PC-3 (cell line): ENCODE data around the gene SH3RF1. TPM values are rescaled to one million over a fixed set of nuclear protein-coding genes. Genes with fewer than 3 reads are reported as not detected.

Experiments
- ATAC-seq: fragments of 200-7000 bp; cut with Tn5 transposase; 2 replicates; pipeline ENCODE4 v1.9.1; 2020; ENCODE audit warnings: mild to moderate bottlenecking, moderate library complexity
- BruUV-seq: library from RNA; stranded (reverse); fragments of 400-500 nt; replicated peaks from 2 replicates; lab custom pipeline; 2021; lab: Mats Ljungman, UMichigan
- CTCF ChIA-PET: fragments of 300-600 bp; sonication (Branson Sonifier 250); formaldehyde crosslinking; loops from one replicate; lab custom pipeline; 2022; ENCODE audit warnings: antibody characterized with exemption; lab: Charles Lee
- POLR2A ChIA-PET: fragments of 300-600 bp; sonication (Branson Sonifier 250); formaldehyde crosslinking; loops from one replicate; lab custom pipeline; 2022; ENCODE audit warnings: antibody characterized with exemption; ENCODE audit not compliant: unreplicated experiment; lab: Charles Lee
- DNase-seq: peaks from one replicate; pipeline ENCODE4 v3.0.0-alpha.2; 2015
- H2AFZ ChIP-seq: fragments of 300-600 bp; sonication (generic); 2 replicates; pipeline ENCODE4 v1.6.0; 2016; ENCODE audit warnings: antibody characterized with exemption, low read length
- H3F3A ChIP-seq: fragments of 300-600 bp; sonication (generic); one replicate; pipeline ENCODE4 v1.6.0; 2017; ENCODE audit warnings: antibody characterized with exemption, low read length, control low read depth, mild to moderate bottlenecking; ENCODE audit not compliant: unreplicated experiment
- H3K27ac ChIP-seq: fragments of 300-600 bp; sonication (generic); 2 replicates; pipeline ENCODE4 v1.5.1; 2016; ENCODE audit warnings: mild to moderate bottlenecking, low read length
- H3K27me3 ChIP-seq: fragments of 300-600 bp; sonication (generic); 2 replicates; pipeline ENCODE4 v1.6.1; 2016; ENCODE audit warnings: low read length, mixed read lengths
- H3K36me3 ChIP-seq: fragments of 300-600 bp; sonication (generic); 2 replicates; pipeline ENCODE4 v1.6.1; 2016; ENCODE audit warnings: low read depth, mixed run types, low read length, mixed read lengths
- H3K4me1 ChIP-seq: fragments of 300-600 bp; sonication (generic); 2 replicates; pipeline ENCODE4 v1.5.1; 2016; ENCODE audit warnings: low read length; ENCODE audit not compliant: insufficient read depth
- H3K4me2 ChIP-seq: fragments of 300-600 bp; sonication (generic); 2 replicates; pipeline ENCODE4 v1.6.0; 2016; ENCODE audit warnings: low read length
- H3K4me3 ChIP-seq: fragments of 300-600 bp; sonication (generic); 2 replicates; pipeline ENCODE4 v1.5.1; 2016; ENCODE audit warnings: mild to moderate bottlenecking, low read length, mixed read lengths
- H3K79me2 ChIP-seq: fragments of 300-600 bp; sonication (generic); 2 replicates; pipeline ENCODE4 v1.6.1; 2017; ENCODE audit warnings: low read length, mixed read lengths
- H3K9ac ChIP-seq: fragments of 300-600 bp; sonication (generic); 2 replicates; pipeline ENCODE4 v1.6.0; 2016; ENCODE audit warnings: mild to moderate bottlenecking, low read length
- H3K9me2 ChIP-seq: fragments of 300-600 bp; sonication (generic); replicated peaks from 2 replicates; pipeline ENCODE4 v1.6.1; 2016; ENCODE audit warnings: mixed run types, low read length, mixed read lengths
- H3K9me3 ChIP-seq: fragments of 300-600 bp; sonication (generic); 2 replicates; pipeline ENCODE4 v1.6.1; 2016; ENCODE audit warnings: low read length, mixed read lengths
- H4K20me1 ChIP-seq: fragments of 300-600 bp; sonication (generic); 2 replicates; pipeline ENCODE4 v1.6.1; 2016; ENCODE audit warnings: low read length, mixed read lengths
- EZH2 ChIP-seq: fragments of 300-600 bp; sonication (generic); IDR thresholded peaks from one replicate; pipeline ENCODE4 v1.6.1; 2017; ENCODE audit warnings: antibody characterized with exemption, mild to moderate bottlenecking, low read length; ENCODE audit not compliant: unreplicated experiment
- EZH2phosphoT487 ChIP-seq: fragments of 300-600 bp; sonication (generic); IDR thresholded peaks from 2 replicates; pipeline ENCODE4 v1.6.1; 2018; ENCODE audit warnings: mild to moderate bottlenecking, antibody characterized with exemption, low read length, borderline replicate concordance
- intact Hi-C: fragments of 100-400 bp; cut with micrococcal nuclease; formaldehyde crosslinking; loops from 2 replicates; pipeline ENCODE4 v1.9.0; 2023
- total RNA-seq: library from RNA; depleted of rRNA; stranded (reverse); fragments of >200 nt; gene quantifications from 2 replicates; pipeline ENCODE4 v1.2.3, GENCODE V29; 2014
- TF ChIP-seq, protein P1 (sequence below): fragments of 300-600 bp; sonication (generic); conservative IDR thresholded peaks from 2 replicates; pipeline ENCODE4 v1.5.1; 2017; ENCODE audit warnings: antibody characterized with exemption, low read depth, mild to moderate bottlenecking, low read length

Gene SH3RF1
- total RNA-seq, 1 experiment from 2014 or later: 21.0 TPM

DNA sequence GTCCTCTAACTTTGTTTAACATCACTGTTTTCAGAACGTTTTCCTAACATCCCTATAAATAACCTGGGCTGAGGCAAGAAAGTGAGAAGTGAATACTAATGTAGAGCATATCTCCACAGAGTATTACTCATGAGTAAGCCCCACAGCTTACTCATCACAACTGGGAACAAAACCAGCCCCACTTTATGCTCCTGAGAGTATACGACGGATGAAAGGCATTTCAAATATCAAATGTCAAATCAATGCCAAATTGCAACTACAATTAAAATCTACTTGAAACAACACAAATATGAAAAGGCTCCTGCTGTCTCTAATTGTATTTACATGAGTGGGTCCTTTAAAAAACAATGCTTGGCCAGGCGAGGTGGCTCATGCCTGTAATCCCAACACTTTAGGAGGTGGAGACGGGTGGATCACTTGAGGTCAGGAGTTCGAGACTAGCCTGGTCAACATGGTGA lies 41.2 kb downstream of the SH3RF1 start:
- Histone ChIP-seq H4K20me1 (no peaks in the 10 kb centered on the region), H2AFZ (no peak overlapping the region), H3K79me2 (peaks cover 85% of the 10 kb centered on the region), H3K9me3 (no peaks in the 10 kb centered on the region), H3K4me3 (no peak overlapping the region), H3K27me3 (no peaks in the 10 kb centered on the region), H3K36me3 (peaks cover 9% of the 10 kb centered on the region), H3K4me1 (peaks cover 57% of the 10 kb centered on the region), H3K9me2 (no peaks in the 10 kb centered on the region), H3F3A (peaks cover 15% of the 10 kb centered on the region), H3K9ac (peak overlapping the region; percentile 24; the same call in 1 of the 2 replicates), H3K27ac (peak overlapping the region; percentile 73), H3K4me2 (peak overlapping the region; percentile 63)
- intact Hi-C loops: loop anchor here (10.0 kb wide), 1 partner anchor 115 kb away; no protein-coding TSS in a partner anchor
- DNase-seq: peak; percentile 89
- no TSS peak for BruUV-seq
- CTCF ChIA-PET: no interaction called here
- POLR2A ChIA-PET: no interaction called here
- no peak for TF ChIP-seq EZH2
- TF ChIP-seq, protein P1, sequence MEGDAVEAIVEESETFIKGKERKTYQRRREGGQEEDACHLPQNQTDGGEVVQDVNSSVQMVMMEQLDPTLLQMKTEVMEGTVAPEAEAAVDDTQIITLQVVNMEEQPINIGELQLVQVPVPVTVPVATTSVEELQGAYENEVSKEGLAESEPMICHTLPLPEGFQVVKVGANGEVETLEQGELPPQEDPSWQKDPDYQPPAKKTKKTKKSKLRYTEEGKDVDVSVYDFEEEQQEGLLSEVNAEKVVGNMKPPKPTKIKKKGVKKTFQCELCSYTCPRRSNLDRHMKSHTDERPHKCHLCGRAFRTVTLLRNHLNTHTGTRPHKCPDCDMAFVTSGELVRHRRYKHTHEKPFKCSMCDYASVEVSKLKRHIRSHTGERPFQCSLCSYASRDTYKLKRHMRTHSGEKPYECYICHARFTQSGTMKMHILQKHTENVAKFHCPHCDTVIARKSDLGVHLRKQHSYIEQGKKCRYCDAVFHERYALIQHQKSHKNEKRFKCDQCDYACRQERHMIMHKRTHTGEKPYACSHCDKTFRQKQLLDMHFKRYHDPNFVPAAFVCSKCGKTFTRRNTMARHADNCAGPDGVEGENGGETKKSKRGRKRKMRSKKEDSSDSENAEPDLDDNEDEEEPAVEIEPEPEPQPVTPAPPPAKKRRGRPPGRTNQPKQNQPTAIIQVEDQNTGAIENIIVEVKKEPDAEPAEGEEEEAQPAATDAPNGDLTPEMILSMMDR: no peak
- TF ChIP-seq EZH2phosphoT487: no peak
- ATAC-seq: peak; percentile 72

DNA sequence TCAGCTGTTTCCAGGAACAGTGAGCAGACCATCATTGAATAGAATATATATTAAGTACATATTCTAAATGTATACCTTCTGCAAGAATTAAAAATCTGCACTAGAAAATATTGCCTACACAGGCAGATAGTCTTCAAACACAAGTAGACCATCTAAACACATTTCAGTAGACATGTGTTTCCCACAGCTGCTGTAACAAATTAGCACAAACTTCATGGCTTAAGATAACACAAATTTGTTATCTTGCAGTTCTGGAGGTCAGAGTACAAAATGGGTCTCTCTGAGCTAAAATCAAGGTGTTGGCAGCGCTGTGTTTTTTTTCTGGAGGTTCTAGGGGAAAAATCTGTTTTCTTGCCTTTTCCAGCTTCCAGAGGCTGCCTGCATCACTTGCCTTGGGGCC lies 42.7 kb downstream of the SH3RF1 start:
- intact Hi-C loops: loop anchor here (10.0 kb wide), 1 partner anchor 113 kb away; no protein-coding TSS in a partner anchor
- Histone ChIP-seq H3K9ac (no peak overlapping the region), H2AFZ (no peak overlapping the region), H3K4me1 (peaks cover 60% of the 10 kb centered on the region), H3K27ac (no peak overlapping the region), H3K79me2 (peaks cover 85% of the 10 kb centered on the region), H3K4me2 (no peak overlapping the region), H3K9me3 (no peaks in the 10 kb centered on the region), H3K9me2 (no peaks in the 10 kb centered on the region), H4K20me1 (no peaks in the 10 kb centered on the region), H3F3A (peaks cover 15% of the 10 kb centered on the region), H3K27me3 (no peaks in the 10 kb centered on the region), H3K36me3 (peaks cover 10% of the 10 kb centered on the region), H3K4me3 (no peak overlapping the region)
- BruUV-seq: no TSS peak
- POLR2A ChIA-PET: no interaction called here
- CTCF ChIA-PET: no interaction called here
- TF ChIP-seq EZH2: no peak
- TF ChIP-seq, protein P1: no peak
- TF ChIP-seq EZH2phosphoT487: no peak
- no peak for DNase-seq
- ATAC-seq: no peak

DNA sequence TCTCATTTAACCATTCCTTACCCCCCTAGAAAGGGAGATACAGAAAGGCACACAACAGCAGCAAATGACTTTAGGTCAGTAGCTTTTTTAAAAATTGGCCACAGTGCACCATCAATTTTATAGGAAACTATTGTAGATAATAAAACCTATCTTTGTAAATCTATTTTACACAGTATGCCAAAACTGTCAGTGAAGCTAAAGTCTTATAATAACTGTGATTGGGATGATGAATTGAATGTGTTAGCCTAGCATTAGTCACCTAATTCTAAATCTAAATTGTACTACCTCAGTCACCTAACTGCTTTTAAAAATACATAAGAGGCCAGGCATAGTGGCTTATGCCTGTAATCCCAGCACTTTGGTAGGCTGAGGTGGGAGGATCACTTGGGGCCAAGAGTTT lies 44.2 kb downstream of the SH3RF1 start:
- H3K36me3 ChIP-seq: peaks cover 17% of the 10 kb centered on the region
- peaks cover 51% of the 10 kb centered on the region for H3K4me1 ChIP-seq
- no peak overlapping the region for H2AFZ ChIP-seq
- peak overlapping the region; percentile 99 for H3K27ac ChIP-seq
- intact Hi-C loops: loop anchor here (1.0 to 10.0 kb wide), 3 partner anchors 23 to 156 kb away; no protein-coding TSS in a partner anchor
- no peak for ATAC-seq
- no peak for DNase-seq
- no peaks in the 10 kb centered on the region for H3K27me3 ChIP-seq
- H3F3A ChIP-seq: peaks cover 15% of the 10 kb centered on the region
- CTCF ChIA-PET: interaction anchor here (0.5 kb wide), 1 partner anchor 216 kb away, joined by 8 read pairs; the partner anchor contains the start of gene CBR4
- peak overlapping the region; percentile 51 for H3K4me3 ChIP-seq
- no peaks in the 10 kb centered on the region for H4K20me1 ChIP-seq
- TF ChIP-seq EZH2: no peak
- TF ChIP-seq EZH2phosphoT487: no peak
- TF ChIP-seq, protein P1: no peak
- POLR2A ChIA-PET: no interaction called here
- no peaks in the 10 kb centered on the region for H3K9me2 ChIP-seq
- BruUV-seq: no TSS peak
- H3K9me3 ChIP-seq: no peaks in the 10 kb centered on the region
- peaks cover 82% of the 10 kb centered on the region for H3K79me2 ChIP-seq
- peak overlapping the region; percentile 79 for H3K9ac ChIP-seq
- H3K4me2 ChIP-seq: peak overlapping the region; percentile 82
